GM12801 (cell line): ENCODE data around the gene KCNMA1.

Experiments used
- CTCF ChIP-seq: IDR thresholded peaks from one replicate; pipeline ENCODE4 v1.5.1; 2011; ENCODE audit warnings: control low read depth; ENCODE audit not compliant: insufficient read length; ENCODE audit errors: extremely low read depth

Gene KCNMA1

GRCh38 chr10:76866841-76867586 is 770.6 kb downstream of the KCNMA1 start:
- no peak for TF ChIP-seq CTCF

GRCh38 chr10:76864922-76865321 is 772.7 kb downstream of the KCNMA1 start:
- no peak for TF ChIP-seq CTCF

DNA sequence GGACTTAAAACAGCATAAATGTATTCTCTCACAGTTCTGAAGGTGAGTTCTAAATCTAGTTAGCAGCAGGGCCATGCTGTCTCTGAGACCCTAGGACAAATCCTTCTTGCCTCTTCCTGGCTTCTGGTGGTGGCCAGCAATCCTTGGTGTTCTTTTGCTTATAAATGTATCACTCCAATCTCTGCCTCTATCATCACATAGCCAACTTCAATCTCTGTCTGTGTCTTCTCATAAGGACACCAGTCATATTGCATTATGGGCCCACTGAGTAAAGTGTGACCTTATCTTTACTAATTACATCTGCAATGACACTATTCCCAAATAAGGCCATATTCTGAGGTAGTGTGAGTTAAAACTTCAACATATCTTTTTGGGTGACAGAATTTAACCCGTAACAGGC is 778.9 kb downstream of the KCNMA1 start:
- TF ChIP-seq CTCF = no peak

- TF ChIP-seq CTCF = no peak
Observed at GRCh38 chr10:76840802-76841201, 796.8 kb downstream of the KCNMA1 start.

DNA sequence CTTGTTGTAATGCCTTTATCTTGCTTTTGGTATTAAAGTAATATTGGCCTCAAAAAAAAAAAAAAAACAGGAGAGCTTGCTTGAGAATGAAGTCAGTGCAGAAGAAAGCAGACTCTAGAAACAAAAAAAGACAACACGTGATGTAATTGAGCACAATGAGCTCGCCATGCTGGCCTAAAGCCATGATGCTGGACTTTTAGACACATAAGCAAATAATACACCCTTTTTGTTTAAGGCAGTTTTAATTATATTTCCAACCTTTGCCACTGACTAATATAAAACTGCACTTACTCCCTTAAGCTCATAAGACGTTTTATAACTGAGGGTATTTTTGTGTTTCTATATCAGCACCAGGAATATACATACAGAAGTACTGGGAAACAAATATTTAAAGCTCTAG is 798.3 kb downstream of the KCNMA1 start:
- no peak for TF ChIP-seq CTCF

DNA sequence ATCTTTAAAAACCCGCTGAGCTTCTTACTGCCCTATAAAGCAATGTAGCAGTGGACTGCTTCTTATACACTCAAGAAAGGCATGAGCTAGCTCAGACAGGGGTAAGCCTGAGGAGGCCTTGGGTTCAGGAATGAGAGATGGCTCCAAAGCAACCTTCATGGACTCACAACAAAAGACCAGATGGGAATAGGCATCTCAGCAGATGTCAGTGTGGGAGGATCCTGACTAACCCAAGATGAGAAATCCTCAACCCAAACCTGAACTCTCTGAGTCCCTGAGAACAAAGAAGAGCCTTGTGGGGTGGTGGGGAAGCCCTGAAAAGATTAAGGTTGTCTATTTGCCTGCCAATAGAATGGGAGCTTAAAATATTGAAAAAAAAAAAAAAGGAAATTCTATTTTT is 807.4 kb downstream of the KCNMA1 start:
- no peak for TF ChIP-seq CTCF

- no peak for TF ChIP-seq CTCF
Observed at GRCh38 chr10:76829724-76830123, 807.9 kb downstream of the KCNMA1 start.
